HG02981 (cell line): ENCODE results near the gene GCC2.
"Not testable (repeated sequence)": the region's sequence is repeated elsewhere in the genome, so short reads cannot be mapped to it uniquely, and the experiment has no call there.

Source experiments
- ATAC-seq: cut with Tn5 transposase; IDR thresholded peaks from one replicate; pipeline ENCODE4 v1.9.1; 2021; ENCODE audit warnings: mild to moderate bottlenecking, moderate library complexity; ENCODE audit not compliant: unreplicated experiment

The GCC2 gene

DNA sequence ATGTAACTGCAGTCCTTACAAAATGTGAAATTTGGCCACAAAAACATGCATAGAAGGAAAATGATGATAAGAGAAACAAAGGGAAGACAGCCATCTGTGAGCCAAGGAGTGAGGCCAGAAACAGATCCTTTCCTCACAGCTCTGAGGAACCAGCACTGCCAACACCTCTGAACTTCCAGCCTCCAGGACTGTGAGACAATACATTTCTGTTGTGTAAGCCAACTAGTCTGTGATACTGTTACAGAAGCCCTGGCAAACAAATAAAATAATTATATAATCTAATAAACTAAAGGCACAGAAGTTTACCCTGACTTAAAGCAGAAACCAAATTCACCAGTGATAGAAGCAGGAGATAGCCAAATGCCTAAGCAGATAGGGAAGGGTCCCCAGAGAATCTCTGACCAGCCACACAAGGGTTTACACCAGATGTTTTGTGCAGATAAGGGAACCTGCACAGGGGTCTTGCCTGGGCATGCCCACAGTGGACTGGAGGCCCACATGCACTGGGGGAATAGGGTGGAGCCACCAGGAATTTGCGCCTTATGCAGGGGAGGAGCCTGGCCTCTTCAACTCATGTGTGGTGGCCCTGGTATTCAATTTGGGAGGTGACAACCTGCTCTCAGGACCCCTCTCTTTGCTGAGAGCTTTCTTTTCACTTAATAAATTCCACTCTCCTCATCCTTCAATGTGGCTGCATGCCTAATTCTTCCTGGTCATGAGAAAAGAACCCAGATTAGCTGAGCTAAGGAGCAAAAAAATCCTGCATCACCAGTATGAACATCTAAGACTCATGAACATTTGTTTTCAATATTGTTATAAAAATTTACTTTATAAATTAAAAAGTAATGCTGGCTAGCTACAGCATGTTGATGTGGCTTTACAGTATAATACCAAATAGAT lies 3.8 kb upstream of the GCC2 start:
- ATAC-seq: no peak

GRCh38 chr2:108446703-108447102 lies 2.3 kb upstream of the GCC2 start:
- no peak for ATAC-seq

GRCh38 chr2:108447947-108448677 lies 894 bp upstream of the GCC2 start:
- no peak for ATAC-seq

GRCh38 chr2:108449410-108450130 lies 564 bp downstream of the GCC2 start:
- ATAC-seq: peak; percentile 30

DNA sequence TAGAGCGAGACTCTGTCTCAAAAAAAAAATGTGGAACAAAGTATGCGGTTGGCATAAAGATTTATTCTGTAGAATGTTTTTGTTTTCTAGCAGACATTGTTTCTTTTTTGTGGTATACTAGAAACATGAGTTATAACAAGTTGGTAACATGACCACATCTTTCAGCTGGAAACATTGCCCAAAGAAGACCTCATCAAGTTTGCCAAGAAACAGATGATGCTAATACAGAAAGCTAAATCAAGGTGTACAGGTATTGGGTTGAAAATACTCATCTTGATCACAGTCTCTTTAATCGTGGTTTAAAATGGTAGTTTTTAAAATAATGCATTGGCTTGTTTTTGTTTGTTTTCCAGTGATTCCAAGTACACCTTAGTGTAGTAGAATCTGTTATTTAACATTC lies 1.9 kb downstream of the GCC2 start:
- ATAC-seq: no peak

DNA sequence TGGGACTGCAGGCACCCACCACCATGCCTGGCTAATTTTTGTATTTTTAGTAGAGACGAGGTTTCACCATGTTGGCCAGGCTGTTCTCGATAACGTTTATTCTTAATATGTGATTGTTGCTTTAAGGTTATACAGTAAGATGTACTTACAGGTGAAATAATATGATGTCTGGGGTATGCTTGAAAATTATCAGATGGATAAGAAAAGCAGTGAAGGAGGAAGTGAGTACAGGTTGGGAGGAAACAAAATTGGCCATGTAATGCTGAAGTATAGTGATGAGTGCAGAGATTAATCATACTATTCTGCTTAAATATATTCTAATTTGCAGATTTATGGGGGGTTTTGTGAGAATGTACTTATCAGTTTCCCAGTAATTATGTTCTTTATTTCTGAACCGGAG lies 3.0 kb downstream of the GCC2 start:
- ATAC-seq: no peak

- not testable (repeated sequence) for ATAC-seq
Measured at GRCh38 chr2:108453530-108453929, 4.5 kb downstream of the GCC2 start.

- ATAC-seq: no peak
Measured at GRCh38 chr2:108454440-108454839, 5.4 kb downstream of the GCC2 start.

GRCh38 chr2:108455571-108455970 lies 6.6 kb downstream of the GCC2 start:
- ATAC-seq: no peak

DNA sequence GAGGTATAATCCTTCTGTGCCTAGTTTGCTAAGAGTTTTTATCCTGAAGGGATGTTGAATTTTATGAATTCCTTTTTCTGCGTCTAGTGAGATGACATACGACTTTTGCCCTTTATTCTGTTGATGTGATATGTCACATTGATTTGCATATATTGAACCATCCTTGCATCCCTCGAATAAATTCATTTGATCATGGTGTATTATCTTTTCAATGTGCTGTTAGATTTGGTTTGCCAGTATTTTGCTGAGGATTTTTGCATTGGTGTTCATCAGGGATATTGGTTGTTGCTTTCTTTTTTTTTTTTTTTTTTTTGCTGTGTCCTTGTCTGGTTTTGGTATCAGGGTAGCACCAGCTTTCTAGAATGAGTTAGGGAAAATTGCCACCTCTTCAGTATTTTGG lies 9.1 kb downstream of the GCC2 start:
- no peak for ATAC-seq

- no peak for ATAC-seq
Measured at GRCh38 chr2:108459441-108459840, 10.4 kb downstream of the GCC2 start.

- peak; percentile 75 for ATAC-seq
Measured at GRCh38 chr2:108460345-108461037, 11.5 kb downstream of the GCC2 start.

DNA sequence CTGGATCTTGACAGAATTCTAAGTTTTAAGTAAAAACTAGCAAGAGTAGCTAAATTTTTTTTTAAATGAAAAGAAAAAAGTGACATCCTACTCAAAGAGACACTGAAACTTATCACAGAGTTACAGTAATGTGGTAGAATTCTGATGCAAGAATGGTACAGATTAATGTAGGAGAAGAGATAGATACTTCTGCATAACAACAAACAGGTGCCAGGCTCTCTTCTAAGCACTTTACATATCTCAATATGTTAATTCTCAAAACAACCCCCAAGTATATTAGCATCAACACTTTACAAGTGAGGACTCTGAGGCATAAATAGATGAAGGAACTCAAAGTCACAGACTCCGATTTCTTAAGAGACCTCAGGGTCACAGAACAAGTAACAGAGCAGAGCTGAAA lies 28.1 kb downstream of the GCC2 start:
- no peak for ATAC-seq

DNA sequence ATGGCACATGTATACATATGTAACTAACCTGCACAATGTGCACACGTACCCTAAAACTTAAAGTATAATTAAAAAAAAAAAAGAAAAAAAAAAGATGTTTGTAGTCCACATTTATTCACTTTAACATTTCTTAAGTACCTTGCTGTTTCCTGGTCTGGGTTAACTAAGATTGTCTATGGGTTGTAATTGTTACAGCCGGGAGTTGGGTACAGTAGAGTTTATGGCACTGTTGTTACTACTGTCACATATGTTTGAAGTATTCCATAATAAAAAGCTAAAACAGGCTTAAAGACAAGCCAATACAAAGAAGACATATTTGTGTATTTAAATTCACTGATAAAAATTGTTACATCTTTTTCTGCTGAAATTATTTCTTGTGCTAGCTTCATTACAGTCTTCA lies 36.2 kb downstream of the GCC2 start:
- ATAC-seq: no peak

DNA sequence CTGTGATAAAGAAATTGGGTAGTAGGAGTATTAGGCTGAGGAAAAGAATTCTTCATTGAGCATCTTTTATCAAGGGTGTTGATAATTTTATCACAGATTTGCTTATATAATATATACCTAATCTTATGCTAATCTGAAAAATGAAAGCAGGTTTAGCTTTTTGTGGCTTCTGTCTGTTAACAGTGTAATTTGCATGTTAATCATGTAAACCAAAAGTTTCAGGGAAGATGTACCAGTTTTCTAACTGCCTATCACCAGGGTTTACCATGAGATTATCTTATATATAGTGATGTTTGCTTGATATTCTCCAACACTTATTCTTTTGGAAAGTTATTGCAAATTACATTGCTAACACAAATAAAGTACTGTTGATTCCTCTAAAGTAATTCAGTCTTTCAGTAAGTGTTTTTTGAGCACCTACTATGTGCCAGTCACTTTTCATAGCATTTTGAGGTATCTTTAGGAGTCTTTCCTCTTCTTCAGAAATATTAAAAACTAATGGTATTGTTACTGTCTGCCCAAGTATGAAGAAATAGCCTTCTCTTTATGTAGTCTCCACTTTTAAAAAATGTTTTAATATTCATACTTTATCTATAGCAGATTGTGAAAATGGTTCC lies 41.6 kb downstream of the GCC2 start:
- ATAC-seq: no peak

- no peak for ATAC-seq
Measured at GRCh38 chr2:108491848-108492247, 42.8 kb downstream of the GCC2 start.

DNA sequence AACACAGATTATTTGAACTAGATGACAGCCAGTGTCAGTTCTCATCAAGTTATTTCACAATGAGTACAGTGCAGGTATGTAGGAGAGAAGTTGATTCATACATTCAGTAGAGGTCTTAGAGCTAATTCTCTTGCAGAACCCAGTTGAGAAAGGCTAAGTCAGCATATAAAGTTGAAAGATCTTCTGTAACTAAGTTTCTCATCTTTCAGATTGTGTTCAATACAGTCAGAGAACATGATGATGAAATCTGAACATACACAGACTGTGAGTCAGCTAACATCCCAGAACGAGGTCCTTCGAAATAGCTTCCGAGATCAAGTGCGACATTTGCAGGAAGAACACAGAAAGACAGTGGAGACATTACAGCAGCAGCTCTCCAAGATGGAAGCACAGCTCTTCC lies 43.4 kb downstream of the GCC2 start:
- no peak for ATAC-seq

- ATAC-seq: not testable (repeated sequence)
Measured at GRCh38 chr2:108496167-108496566, 47.2 kb downstream of the GCC2 start.

DNA sequence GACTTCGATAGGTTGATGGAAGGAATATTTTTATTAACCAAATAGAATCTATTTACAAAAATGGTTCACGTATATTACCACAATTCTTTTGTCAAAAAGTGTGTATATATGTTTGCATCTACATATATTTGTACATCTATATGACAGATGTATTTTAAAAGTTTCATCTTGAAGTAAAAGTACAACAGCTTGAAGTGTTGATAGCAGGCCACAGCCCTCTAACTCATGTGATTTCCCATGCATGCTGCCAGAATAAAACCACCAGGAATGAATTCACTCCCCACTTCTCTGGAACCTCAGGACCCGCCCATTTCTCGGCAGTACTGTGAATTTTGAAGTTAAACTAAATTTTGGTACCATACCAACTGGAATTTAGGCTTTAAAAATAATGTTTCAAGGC lies 58.6 kb downstream of the GCC2 start:
- not testable (repeated sequence) for ATAC-seq

GRCh38 chr2:108512431-108512830 lies 63.4 kb downstream of the GCC2 start:
- ATAC-seq: not testable (repeated sequence)
